Measurements from ENCODE around the gene KCNJ6. TPM values are rescaled to one million over a fixed set of nuclear protein-coding genes. Genes with fewer than 3 reads are reported as not detected.

The KCNJ6 gene
- total RNA-seq, 1 donor from 2014 or later = not detected

- no peak for ATAC-seq
Observed at GRCh38 chr21:37710546-37711285, 205.5 kb downstream of the KCNJ6 start.

GRCh38 chr21:37704751-37705150 lies 211.5 kb downstream of the KCNJ6 start:
- intact Hi-C loops (cut with DNase I) = no loop called here
- ATAC-seq = no peak
- DNase-seq (ENCODE audit: low spot score) = no peak

More at GRCh38 chr21:37710546-37711285, 205.5 kb downstream of the KCNJ6 start:
- no peak for DNase-seq (ENCODE audit: low spot score)
- intact Hi-C loops (cut with DNase I) = loop anchor here (5.0 kb wide), 2 partner anchors 417 to 1298 kb away; no protein-coding TSS in a partner anchor

- no peak for ATAC-seq
- intact Hi-C loops (cut with DNase I) = no loop called here
Observed at GRCh38 chr21:37702241-37702640, 214.0 kb downstream of the KCNJ6 start.

GRCh38 chr21:37700641-37701202 lies 215.5 kb downstream of the KCNJ6 start:
- no peak for DNase-seq (ENCODE audit: low spot score)
- ATAC-seq = peak; percentile 38
- intact Hi-C loops (cut with DNase I) = no loop called here

More at GRCh38 chr21:37702241-37702640, 214.0 kb downstream of the KCNJ6 start:
- no peak for DNase-seq (ENCODE audit: low spot score)

- intact Hi-C loops (cut with DNase I) = no loop called here
- DNase-seq (ENCODE audit: low spot score) (no peak), ATAC-seq (no peak)
Observed at GRCh38 chr21:37699024-37699775, 217.1 kb downstream of the KCNJ6 start.

GRCh38 chr21:37696936-37697335 lies 219.3 kb downstream of the KCNJ6 start:
- intact Hi-C loops (cut with DNase I) = no loop called here
- DNase-seq (ENCODE audit: low spot score) (no peak), ATAC-seq (no peak)

- DNase-seq (ENCODE audit: low spot score) (no peak), ATAC-seq (no peak)
- intact Hi-C loops (cut with DNase I) = no loop called here
Observed at GRCh38 chr21:37695111-37695510, 221.1 kb downstream of the KCNJ6 start.

GRCh38 chr21:37688952-37689659 lies 227.2 kb downstream of the KCNJ6 start:
- intact Hi-C loops (cut with DNase I) = no loop called here
- DNase-seq (ENCODE audit: low spot score) = no peak
- ATAC-seq = no peak

- intact Hi-C loops (cut with DNase I) = no loop called here
Observed at GRCh38 chr21:37686991-37687810, 229.1 kb downstream of the KCNJ6 start.

GRCh38 chr21:37684547-37684946 lies 231.7 kb downstream of the KCNJ6 start:
- ATAC-seq = no peak

More at GRCh38 chr21:37686991-37687810, 229.1 kb downstream of the KCNJ6 start:
- DNase-seq (ENCODE audit: low spot score) (no peak), ATAC-seq (peak; percentile 80)

GRCh38 chr21:37684115-37684493 lies 232.2 kb downstream of the KCNJ6 start:
- intact Hi-C loops (cut with DNase I) = no loop called here
- ATAC-seq (no peak), DNase-seq (ENCODE audit: low spot score) (no peak)

More at GRCh38 chr21:37684547-37684946, 231.7 kb downstream of the KCNJ6 start:
- DNase-seq (ENCODE audit: low spot score) = no peak
- intact Hi-C loops (cut with DNase I) = no loop called here

- intact Hi-C loops (cut with DNase I) = no loop called here
- ATAC-seq (no peak), DNase-seq (ENCODE audit: low spot score) (no peak)
Observed at GRCh38 chr21:37683396-37684114, 232.7 kb downstream of the KCNJ6 start.

GRCh38 chr21:37682966-37683365 lies 233.3 kb downstream of the KCNJ6 start:
- DNase-seq (ENCODE audit: low spot score) = no peak
- intact Hi-C loops (cut with DNase I) = no loop called here
- no peak for ATAC-seq

GRCh38 chr21:37677006-37677405 lies 239.3 kb downstream of the KCNJ6 start:
- intact Hi-C loops (cut with DNase I) = no loop called here
- DNase-seq (ENCODE audit: low spot score) (no peak), ATAC-seq (no peak)

GRCh38 chr21:37675202-37675801 lies 241.0 kb downstream of the KCNJ6 start:
- ATAC-seq (peak; percentile 76), DNase-seq (ENCODE audit: low spot score) (peak; percentile 76)
- intact Hi-C loops (cut with DNase I) = no loop called here

- DNase-seq (ENCODE audit: low spot score) = no peak
- intact Hi-C loops (cut with DNase I) = no loop called here
- ATAC-seq = no peak
Observed at GRCh38 chr21:37673801-37674575, 242.3 kb downstream of the KCNJ6 start.

GRCh38 chr21:37671381-37671780 lies 244.9 kb downstream of the KCNJ6 start:
- intact Hi-C loops (cut with DNase I) = no loop called here
- DNase-seq (ENCODE audit: low spot score) = no peak
- no peak for ATAC-seq
